Activated T-helper 1 cell treated with Interleukin-2 at 50 U/mL for 16 hours (primary cell): Measurements from ENCODE around the gene TACO1.

Experiments
- DNase-seq: peaks from one replicate; pipeline ENCODE4 v3.0.0-alpha.2; 2020; ENCODE audit warnings: low read depth

The TACO1 gene

DNA sequence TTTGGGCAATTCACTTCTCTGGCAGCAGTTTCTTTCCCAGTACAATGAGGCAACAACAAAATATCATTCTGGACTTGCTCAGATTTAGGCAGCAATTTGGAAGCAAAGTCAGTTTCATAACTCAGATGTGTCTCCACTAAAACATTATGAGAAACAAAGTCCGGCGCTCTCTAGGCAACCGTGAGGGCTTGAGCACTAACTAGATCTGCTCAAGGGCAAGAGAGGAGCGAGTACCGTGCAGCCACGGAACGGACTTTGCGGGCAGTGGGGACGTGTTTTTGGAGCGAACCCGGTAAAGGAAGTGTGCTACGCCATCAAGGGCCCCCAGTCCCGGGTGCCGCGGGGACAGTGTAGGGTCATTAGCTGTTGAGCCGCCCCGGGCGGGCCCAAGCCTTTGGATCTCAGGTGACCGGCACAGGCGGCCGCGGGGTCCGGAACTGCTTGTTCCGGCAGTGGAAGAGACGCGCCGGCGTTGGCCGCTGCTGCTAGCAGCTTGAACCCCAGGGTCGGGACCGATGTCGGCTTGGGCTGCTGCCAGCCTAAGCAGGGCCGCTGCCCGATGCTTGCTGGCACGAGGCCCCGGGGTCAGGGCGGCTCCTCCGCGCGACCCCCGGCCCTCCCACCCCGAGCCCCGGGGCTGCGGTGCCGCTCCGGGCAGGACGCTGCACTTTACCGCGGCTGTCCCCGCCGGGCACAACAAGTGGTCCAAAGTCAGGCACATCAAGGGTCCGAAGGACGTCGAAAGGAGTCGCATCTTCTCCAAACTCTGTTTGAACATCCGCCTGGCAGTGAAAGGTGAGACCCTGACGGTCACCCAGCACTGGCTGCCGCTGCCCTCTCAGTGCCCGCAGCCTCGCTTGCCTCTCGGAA lies at the start of gene TACO1:
Gene TACO1 (plus strand): TSS at position 327 of the 870 bp plus-strand sequence. CDS start 189 bp downstream, at position 516.
- peak; percentile 55 for DNase-seq

DNA sequence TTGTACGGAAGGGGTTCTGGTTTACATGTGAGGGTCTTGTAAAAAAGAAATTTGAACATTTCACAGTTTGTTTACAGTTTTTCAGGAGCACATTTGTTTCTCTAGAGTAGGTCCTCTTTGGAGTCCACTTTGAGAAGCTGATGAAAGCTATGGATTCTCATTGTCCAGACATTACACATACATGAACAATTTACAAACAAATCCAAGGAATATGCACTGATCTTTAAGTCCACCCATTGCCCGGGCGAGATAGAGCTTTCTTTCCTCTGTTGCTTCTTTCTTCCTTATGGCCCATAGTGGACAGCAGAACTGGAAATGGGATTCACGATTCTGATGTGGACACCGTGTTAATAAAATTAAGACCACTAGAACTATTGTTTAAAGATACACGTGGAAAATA lies 48.5 kb upstream of the TACO1 start:
- DNase-seq: no peak

DNA sequence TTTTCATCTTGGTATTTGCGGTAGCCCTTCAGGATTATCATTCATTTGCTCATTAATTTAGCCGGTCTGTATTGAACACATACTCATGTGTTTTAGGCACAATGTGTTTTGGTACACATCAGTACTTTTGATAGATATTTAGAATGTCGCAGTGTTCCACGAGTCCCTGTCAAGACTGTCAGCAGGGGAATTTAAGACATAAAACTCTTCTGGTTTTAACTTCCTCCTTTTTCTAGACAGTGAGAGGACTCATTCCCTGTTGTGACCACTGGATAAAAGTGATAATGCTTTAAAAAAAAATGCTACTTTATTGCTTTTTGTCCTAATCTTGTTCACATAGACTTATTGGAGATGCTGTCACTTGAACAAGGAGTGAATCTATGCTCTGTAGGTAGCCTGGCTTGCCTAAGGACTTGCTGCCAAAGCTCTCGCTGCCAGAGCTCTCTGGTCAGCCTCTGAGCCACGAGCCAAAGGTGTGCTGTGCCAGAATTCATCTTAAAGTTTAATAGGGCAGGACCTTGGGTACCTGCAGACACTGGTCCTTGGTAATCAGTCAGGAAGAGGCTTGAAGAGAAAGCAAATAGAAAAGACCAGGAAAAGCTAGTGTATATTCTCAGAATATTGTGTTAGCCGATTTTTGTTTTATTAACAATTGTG lies 45.1 kb upstream of the TACO1 start:
- DNase-seq: no peak

DNA sequence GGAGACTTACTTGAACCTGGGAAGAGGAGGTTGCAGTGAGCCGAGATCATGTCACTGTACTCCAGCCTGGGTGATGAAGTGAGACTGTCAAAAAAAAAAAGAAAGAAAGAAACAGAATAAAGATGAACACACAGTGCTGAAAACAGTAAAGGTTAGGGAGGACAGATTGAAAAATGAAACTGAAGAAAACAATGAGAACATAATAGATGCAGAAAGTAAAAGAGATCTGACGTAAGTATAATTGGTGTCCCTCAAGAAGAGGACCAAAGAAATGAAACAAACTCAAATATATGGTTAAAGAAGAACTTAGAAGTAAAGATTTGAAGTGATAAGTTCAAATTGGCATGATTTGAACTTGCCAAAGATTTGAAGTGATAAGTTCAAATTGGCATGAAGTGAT lies 43.3 kb upstream of the TACO1 start:
- no peak for DNase-seq

DNA sequence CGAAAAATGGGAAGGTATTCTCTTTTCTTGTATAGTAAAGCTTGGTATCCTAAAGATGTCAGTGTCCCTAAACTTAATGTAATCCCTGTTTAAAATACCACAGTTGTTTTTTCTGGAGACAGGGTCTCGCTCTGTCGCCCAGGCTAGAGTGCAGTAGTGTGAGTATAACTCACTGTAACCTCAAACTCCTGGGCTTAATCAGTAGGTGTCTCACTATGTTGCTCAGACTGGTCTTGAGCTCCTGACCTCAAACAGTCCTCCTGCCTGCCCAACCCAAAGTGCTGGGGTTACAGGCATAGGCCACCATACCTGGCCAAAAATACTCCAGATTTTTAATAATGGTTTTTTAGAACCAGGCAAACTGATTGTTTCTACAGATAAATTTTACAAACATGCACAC lies 42.3 kb upstream of the TACO1 start:
- DNase-seq: no peak

DNA sequence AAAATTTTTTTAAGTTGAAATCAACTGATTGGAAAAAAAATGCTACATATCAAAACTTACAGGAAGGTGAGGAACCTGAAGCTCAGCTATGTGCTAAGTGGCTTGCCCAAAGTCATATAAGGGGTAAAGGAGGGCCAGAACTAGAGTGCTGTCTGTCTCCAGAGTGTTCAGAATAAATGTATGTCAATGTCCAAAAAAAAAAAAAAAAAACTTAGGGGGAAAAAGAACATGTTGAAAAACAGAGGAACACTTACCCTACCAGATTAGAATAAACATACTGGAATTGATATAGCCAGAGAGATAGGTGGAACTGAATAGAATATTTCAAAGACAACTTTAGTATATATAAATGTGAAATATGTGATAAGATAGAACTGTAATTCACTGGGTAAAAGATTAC lies 38.9 kb upstream of the TACO1 start:
- no peak for DNase-seq

DNA sequence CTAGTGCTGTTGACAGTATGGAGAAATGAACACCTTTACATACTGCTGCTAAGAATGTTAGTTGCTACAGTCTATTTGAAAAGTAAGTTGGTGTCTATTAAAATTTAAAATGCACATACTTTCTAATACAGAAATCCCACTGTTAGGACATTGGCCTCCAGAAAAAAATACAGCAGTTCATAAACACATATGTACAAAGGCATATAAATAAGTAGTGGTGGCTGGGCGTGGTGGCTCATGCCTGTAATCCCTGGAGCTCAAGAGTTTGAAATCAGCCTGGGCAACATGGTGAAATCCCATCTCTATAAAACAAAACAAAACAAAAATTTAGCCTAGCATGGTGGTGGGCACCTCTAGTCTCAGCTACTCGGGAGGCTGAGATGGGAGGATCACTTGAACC lies 37.4 kb upstream of the TACO1 start:
- no peak for DNase-seq

DNA sequence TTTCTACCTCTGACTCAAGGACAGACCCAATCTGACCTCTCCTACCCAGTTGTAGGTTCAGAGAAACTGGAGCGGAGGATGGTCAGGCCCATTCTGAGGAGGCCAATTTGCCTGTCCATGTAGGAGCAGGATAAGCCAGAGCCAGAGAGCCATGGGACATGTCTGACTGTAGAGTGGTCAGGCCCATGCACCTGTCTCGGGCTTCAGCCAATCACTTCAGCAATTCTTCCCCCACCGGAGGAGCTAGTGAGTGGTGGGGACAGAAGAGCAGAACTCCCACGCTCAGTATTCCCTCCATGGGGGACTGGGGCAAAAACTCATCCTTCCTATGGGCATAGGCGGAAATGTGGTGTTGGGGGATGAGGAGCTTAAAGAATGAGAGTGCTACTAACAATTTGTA lies 36.1 kb upstream of the TACO1 start:
- DNase-seq: no peak

DNA sequence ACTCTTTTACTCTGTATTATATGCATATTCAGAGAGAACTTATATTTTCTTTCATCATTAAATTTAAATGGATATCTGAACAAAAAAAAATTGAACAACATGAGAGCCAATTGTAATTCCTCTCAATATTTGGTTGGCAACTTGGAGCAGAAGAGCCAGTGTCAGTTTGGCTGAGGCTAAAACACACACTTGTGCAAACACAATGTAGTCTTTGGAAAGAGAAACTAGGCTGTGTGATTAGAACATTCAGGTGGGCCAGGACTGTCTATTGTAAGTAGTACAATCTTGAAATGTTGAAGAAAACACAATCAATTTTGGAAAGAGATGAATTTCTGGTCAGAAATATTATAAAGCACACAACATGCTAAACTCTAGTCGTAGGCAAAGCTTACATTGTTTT lies 33.5 kb upstream of the TACO1 start:
- DNase-seq: no peak

DNA sequence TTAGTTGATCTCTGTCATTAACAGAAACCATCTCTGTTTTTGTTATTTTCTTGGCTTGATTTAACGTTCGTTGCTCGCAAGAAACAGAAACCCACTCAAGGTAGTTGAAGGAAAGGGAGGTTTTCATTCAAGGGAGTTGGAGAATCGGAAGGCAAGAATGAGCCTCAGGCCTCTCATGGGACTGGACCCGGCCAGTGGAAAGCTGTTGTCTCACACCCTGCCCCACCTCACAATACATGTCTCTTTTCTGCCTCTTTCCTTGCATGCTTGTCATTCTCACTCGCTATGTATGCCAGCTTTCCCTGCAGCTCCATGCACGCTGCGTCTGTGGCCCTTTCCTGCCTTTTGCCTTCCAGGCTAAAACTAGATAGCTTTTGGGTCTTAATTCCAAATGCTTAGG lies 32.1 kb upstream of the TACO1 start:
- no peak for DNase-seq

DNA sequence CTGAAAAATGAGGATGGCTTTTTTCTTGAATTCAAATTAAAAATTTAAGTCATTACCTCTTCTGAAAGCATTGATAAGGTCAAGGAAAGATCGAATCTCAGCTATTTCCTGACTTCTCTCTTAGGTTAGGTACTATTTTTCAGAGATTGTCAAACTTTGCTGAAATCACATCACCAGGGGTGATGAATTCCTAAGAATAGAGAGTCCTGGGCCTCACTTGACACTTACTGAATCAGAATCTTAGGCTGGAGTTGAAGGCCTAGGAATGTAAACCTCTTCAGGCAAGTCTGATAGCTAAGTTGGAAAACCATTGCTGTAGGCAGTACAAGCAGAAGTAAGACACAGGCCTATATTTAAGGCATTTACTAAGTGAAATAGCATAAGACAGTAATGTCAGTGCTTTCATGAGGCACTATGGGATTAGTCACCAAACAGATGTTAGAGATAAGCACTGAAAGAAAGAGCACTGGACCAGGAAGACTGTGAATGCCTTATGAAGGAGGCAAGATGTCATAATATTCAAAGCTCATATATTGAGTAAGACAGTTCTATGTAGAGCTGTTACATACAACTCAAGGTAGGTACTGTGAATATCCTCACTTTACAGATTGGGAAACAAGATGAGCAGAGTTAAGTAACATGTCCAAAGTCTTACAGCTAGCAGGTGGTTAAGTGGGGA lies 28.9 kb upstream of the TACO1 start:
- no peak for DNase-seq

DNA sequence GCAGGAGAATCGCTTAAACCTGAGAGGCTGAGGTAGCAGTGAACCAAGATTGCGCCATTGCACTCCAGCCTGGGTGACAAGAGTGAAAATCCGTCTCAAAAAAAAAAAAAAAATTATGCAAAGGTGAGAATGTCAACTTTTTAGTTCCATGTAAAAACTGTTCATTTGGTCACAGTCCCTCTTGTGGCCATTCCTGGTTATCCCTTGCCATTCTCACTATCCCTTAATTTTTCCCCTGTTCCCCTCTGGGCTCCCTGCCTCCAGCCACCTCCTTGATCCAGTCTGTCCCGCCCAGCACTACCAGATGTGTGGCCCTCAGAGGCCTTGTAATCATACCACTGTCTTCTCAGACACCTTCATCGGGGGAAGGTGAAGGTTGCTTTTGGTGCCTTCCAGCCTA lies 27.1 kb upstream of the TACO1 start:
- no peak for DNase-seq

DNA sequence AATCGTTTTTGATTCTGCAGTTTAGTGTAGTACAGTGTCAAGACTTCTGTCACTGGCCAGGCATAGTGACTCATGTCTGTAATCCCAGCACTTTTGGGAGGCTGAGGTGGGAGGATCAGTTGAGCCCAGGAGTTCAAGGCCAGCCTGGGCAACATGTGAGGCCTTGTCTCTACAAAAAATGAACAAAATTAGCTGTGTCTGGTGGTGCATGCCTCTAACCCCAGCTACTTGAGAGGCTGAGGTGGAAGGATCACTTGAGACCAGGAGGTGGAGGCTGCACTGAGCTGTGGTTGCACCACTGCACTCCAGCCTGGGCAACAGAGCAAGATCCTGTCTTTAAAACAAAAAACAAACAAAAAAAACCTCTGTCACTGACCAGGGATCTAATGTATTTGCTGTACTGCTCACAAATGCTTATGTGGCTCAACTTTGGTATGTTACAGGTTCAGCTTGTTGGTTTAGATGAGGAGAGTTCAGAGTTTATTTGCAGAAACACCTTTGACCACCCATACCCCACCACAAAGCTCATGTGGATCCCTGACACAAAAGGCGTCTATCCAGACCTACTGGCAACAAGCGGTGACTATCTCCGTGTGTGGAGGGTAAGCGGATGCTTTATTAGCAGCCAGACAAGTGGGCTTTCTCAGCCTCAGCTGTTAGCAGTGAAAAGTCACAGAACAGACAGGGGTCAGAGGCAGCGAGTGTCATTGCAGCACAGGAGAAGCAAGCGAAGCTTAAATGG lies 22.5 kb upstream of the TACO1 start:
- no peak for DNase-seq

DNA sequence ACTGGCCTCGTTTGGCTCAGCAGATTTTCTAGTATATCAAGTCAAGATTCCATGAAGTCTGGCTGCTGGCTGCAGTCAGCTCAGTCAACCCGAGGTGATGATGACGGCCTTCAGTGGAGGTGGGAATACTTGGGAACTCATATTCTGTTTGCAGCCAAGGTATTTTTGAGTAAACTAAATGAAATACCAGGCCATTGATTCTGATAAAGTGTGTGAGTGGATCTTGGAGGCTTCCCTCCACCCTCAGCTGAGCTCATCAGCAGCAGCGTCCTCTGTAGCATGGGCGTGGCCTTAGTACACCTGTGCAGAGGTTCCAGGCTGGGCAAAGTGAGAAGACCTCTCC lies 22.0 kb upstream of the TACO1 start:
- DNase-seq: no peak

DNA sequence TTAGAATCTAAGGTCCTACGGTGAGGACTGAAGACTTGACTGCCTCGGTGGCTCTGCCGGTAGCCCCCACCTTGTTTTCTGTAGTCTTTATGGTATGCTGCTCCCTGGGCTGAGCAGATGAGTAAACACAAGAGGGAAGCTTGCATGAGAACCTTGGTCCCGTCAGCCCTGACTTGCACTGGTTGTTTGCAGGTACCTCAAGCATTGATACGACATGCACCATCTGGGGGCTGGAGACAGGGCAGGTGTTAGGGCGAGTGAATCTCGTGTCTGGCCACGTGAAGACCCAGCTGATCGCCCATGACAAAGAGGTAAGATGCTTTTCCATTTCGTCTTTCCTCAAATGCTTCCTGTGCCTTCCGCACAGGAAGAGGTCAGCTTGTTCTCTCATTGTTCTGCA lies 21.1 kb upstream of the TACO1 start:
- no peak for DNase-seq

DNA sequence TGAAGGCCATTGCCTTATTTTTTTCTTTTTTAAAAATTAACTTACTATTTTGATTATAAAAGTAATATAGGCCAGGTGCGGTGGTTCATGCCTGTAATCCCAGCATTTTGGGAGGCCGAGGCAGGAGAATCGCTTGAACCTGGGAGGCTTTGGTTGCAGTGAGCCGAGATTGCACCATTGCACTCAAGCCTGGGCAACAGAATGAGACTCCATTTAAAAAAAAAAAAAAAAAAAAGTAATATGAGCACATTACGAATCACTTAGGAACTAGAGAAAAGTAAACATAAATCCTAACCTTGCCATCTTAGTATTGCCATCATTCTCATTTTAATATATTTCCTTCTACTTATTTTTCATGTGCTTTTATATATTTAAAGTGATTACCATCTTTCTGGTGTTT lies 12.9 kb upstream of the TACO1 start:
- DNase-seq: no peak

DNA sequence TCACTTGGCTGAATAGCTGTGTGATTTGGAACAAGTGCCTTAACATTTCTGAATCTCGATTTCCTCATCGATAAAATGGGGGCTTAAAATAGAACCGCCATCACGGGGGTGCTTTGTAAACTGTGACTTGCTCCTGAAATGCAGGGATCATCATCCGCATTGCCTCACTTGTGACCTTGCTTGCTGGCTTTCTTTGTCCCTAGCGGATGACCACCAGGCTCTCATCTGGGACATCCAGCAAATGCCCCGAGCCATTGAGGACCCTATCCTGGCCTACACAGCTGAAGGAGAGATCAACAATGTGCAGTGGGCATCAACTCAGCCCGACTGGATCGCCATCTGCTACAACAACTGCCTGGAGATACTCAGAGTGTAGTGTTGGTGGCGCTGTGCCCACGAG lies 11.9 kb upstream of the TACO1 start:
- DNase-seq: no peak

DNA sequence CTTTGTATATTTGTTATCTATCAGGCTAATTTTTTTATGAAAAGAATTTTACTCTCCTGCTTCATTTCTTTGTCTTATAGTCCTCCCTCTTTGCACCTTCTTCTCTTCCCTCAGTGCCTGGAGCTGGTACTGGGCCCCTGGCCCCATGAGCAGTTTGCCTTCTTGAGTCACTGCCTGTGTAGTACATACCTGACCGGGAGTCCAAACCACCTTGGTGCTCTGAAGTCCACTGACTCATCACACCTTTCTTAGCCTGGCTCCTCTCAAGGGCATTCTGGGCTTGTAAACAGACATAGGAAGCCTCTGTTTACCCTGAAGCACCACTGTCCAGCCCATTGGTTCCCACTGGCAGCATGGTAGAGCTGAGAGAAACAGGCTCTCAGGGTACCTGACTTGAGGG lies 11.0 kb upstream of the TACO1 start:
- DNase-seq: no peak

DNA sequence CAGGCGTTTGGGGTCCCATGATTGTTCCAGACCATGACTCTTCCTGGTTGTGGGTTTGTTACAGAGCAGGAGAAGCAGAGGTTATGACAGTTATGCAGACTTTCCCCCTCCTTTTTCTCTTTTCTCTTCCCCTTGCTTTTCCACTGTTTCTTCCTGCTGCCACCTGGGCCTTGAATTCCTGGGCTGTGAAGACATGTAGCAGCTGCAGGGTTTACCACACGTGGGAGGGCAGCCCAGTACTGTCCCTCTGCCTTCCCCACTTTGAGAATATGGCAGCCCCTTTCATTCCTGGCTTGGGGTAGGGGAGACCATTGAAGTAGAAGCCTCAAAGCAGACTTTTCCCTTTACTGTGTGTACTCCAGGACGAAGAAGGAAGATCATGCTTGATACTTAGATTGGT lies 7.9 kb upstream of the TACO1 start:
- no peak for DNase-seq

DNA sequence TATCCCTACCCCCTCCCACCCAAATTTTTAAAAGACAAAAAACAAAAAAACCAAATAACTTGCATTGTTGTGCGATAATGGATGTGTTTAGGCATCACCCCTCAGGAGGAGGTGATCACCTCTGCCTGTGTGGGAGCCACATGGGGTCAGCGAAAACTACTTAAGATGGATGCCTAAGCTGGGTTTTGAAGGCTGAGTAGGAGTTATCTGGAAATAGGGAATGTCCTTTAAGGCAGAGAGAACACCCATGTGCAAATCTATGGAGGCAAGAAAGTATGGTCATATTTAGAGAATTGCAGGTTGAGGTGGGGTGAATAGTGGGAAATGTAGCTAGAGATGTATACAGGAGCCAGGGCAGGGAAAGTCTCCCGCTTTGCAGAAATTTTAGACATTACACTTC lies 5.6 kb upstream of the TACO1 start:
- DNase-seq: no peak

DNA sequence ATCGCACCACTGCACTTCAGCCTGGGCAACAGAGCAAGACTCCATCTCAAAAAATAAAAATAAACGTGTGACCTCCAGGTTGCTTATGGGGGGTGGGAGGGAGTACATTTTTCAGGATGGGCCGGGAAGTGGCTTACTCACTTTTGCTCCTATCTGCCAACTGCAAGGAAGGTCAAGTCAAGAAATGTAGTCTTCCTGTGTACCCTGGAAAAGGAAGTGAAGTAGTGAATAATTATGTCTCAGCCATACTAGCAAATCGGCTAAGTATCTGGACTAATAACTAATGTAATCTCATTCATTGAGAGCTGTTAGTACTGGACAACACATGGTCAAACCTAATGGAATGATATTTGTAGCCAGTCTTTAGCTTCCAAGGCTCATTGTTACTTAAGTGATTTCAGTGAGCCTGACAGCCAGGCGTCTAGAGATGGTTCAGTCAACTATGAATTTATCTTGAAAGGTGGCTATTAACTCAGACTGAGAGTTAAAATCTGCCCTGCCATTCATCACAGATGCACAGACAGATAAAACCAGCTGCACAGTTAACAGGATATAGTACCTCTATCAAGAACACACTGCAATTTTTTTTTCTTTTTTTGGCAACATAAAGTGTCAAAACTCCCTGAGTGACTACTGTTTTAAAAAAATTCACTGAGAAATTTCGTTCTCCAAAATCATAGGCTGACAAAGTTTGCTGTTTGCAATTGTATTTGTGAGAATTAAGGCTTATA lies 3.7 kb upstream of the TACO1 start:
- DNase-seq: no peak

DNA sequence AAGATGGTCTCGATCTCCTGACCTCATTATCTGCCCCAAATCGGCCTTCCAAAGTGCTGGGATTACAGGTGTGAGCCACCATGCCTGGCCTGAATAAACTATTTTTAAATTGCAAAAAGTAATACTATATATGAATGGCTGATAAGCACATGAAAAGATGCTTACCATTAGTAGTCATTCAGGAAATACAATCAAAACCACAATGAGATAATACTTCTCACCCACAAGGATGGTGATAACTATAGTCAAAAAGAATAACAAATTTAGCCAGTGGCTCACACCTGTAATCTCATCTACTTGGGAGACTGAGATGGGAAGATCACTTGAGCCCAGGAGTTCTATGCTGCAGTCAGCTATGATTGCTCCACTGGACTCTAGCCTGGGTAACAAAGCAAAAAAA lies 2.4 kb upstream of the TACO1 start:
- no peak for DNase-seq
